MCF 10A (cell line): ENCODE results near the gene C22orf23. TPM values are rescaled to one million over a fixed set of nuclear protein-coding genes. Genes with fewer than 3 reads are reported as not detected.

Experiments used
- BruUV-seq: library from RNA; stranded (reverse); fragments of 400-500 nt; replicated peaks from 2 replicates; lab custom pipeline; 2021; lab: Mats Ljungman, UMichigan
- CTCF ChIA-PET: fragments of 300-600 bp; sonication (Branson Sonifier 250); formaldehyde crosslinking; extraction: SDS; loops from one replicate; lab custom pipeline; 2021; ENCODE audit warnings: antibody characterized with exemption, inconsistent platforms; lab: Yijun Ruan, JAX
- POLR2A ChIA-PET: fragments of 300-600, 350-650 bp; sonication (Branson Sonifier 250); formaldehyde crosslinking; extraction: SDS; loops from one replicate; lab custom pipeline; 2020; ENCODE audit warnings: antibody characterized with exemption, inconsistent platforms; lab: Yijun Ruan, JAX
- DNase-seq: peaks from one replicate; pipeline ENCODE4 v3.0.0-alpha.2; 2018; ENCODE audit not compliant: unreplicated experiment
- H3K27ac Mint-ChIP-seq: one replicate; pipeline ENCODE4 v1.8.0; 2022; ENCODE audit warnings: mild to moderate bottlenecking, low read depth, mixed read lengths; ENCODE audit not compliant: unreplicated experiment
- H3K27me3 Mint-ChIP-seq: one replicate; pipeline ENCODE4 v1.8.0; 2022; ENCODE audit warnings: mixed read lengths; ENCODE audit not compliant: insufficient read depth, unreplicated experiment
- H3K36me3 Mint-ChIP-seq: one replicate; pipeline ENCODE4 v1.8.0; 2022; ENCODE audit warnings: mild to moderate bottlenecking, moderate library complexity, mixed read lengths; ENCODE audit not compliant: insufficient read depth, unreplicated experiment
- H3K4me1 Mint-ChIP-seq: one replicate; pipeline ENCODE4 v1.8.0; 2022; ENCODE audit warnings: mixed read lengths; ENCODE audit not compliant: insufficient read depth, unreplicated experiment
- H3K4me3 Mint-ChIP-seq: one replicate; pipeline ENCODE4 v1.8.0; 2022; ENCODE audit warnings: mild to moderate bottlenecking, moderate library complexity, mixed read lengths; ENCODE audit not compliant: unreplicated experiment
- H3K9me3 Mint-ChIP-seq: one replicate; pipeline ENCODE4 v1.8.0; 2022; ENCODE audit warnings: mixed read lengths; ENCODE audit not compliant: unreplicated experiment
- CTCF ChIP-seq: fragments of 200-600 bp; IDR thresholded peaks from one replicate; pipeline ENCODE4 v1.8.0; 2022; ENCODE audit warnings: antibody characterized with exemption, mild to moderate bottlenecking; ENCODE audit not compliant: unreplicated experiment
- intact Hi-C: fragments of 100-400 bp; cut with micrococcal nuclease; formaldehyde crosslinking; loops from 2 replicates; pipeline ENCODE4 v1.14.1; 2022
- total RNA-seq: library from RNA; stranded (reverse); gene quantifications from 2 replicates; pipeline ENCODE4 v1.2.3, GENCODE V29; 2022

C22orf23 gene
- total RNA-seq, 1 experiment from 2014 or later: not detected

GRCh38 chr22:37906364-37907008 lies 46.9 kb downstream of the C22orf23 start:
- H3K27me3 Mint-ChIP-seq: no peaks in the 10 kb centered on the region
- DNase-seq: no peak
- peaks cover 37% of the 10 kb centered on the region for H3K4me1 Mint-ChIP-seq
- no peaks in the 10 kb centered on the region for H3K9me3 Mint-ChIP-seq
- POLR2A ChIA-PET: interaction anchor here (0.6 to 6.2 kb wide), 22 partner anchors 10 to 791 kb away, joined by 3 to 189 read pairs (median 5); partner anchors contain the start of genes ANKRD54, C22orf23, EIF3L and GCAT
- intact Hi-C loops: loop anchor here (1.0 kb wide), 1 partner anchor 59 kb away; no protein-coding TSS in a partner anchor
- peak overlapping the region; percentile 78 for H3K4me3 Mint-ChIP-seq
- CTCF ChIA-PET: interaction anchor here (0.6 to 2.7 kb wide), 10 partner anchors 8 to 251 kb away, joined by 3 to 24 read pairs (median 4); partner anchors contain the start of gene ANKRD54
- H3K27ac Mint-ChIP-seq: peak overlapping the region; percentile 75
- no TSS peak for BruUV-seq
- TF ChIP-seq CTCF: no peak
- peaks cover 4% of the 10 kb centered on the region for H3K36me3 Mint-ChIP-seq

GRCh38 chr22:37905534-37906363 lies 47.7 kb downstream of the C22orf23 start, which contains the start of gene MICALL1:
MICALL1 (plus strand) TSS chr22:37906297; CDS start chr22:37906423, 126 bp downstream.
- Mint-ChIP-seq H3K27me3 (no peaks in the 10 kb centered on the region), H3K9me3 (no peaks in the 10 kb centered on the region), H3K4me1 (peaks cover 37% of the 10 kb centered on the region), H3K36me3 (peaks cover 4% of the 10 kb centered on the region), H3K27ac (peak within 1 kb of the TSS; percentile 84), H3K4me3 (peak within 1 kb of the TSS; percentile 78)
- BruUV-seq: no TSS peak
- CTCF ChIA-PET: interaction anchor here (0.6 to 2.7 kb wide), 13 partner anchors 9 to 254 kb away, joined by 3 to 24 read pairs (median 4); partner anchors contain the start of gene ANKRD54
- TF ChIP-seq CTCF: no peak
- peak; percentile 77 for DNase-seq
- intact Hi-C loops: loop anchor here (1.0 kb wide), 3 partner anchors 18 to 60 kb away; no protein-coding TSS in a partner anchor
- POLR2A ChIA-PET: interaction anchor here (0.6 to 6.2 kb wide), 22 partner anchors 10 to 792 kb away, joined by 3 to 189 read pairs (median 4); partner anchors contain the start of genes ANKRD54, C22orf23, EIF3L and GCAT

- Mint-ChIP-seq H3K4me1 (peaks cover 37% of the 10 kb centered on the region), H3K27ac (peak overlapping the region; percentile 84), H3K4me3 (peak overlapping the region; percentile 72), H3K36me3 (peaks cover 4% of the 10 kb centered on the region), H3K27me3 (no peaks in the 10 kb centered on the region), H3K9me3 (no peaks in the 10 kb centered on the region)
- CTCF ChIA-PET: interaction anchor here (0.6 to 3.9 kb wide), 14 partner anchors 8 to 255 kb away, joined by 3 to 24 read pairs (median 4); partner anchors contain the start of genes ANKRD54, C22orf23 and POLR2F
- TSS peak; percentile 90 for BruUV-seq
- TF ChIP-seq CTCF: no peak
- intact Hi-C loops: loop anchor here (1.0 kb wide), 2 partner anchors 18 to 29 kb away; no protein-coding TSS in a partner anchor
- DNase-seq: peak; percentile 92
- POLR2A ChIA-PET: interaction anchor here (0.5 to 6.2 kb wide), 19 partner anchors 9 to 1383 kb away, joined by 3 to 189 read pairs (median 5); partner anchors contain the start of genes ANKRD54, C22orf23, EIF3L and GCAT
Measured at GRCh38 chr22:37904572-37905533, 48.5 kb downstream of the C22orf23 start.
